Measurements from ENCODE around the gene TENM4. TPM values are rescaled to one million over a fixed set of nuclear protein-coding genes. Genes with fewer than 3 reads are reported as not detected.

The TENM4 gene
- polyA plus RNA-seq, 2 of the 4 experiments (the other 2 are of a cell fraction): 0.06 to 0.31 TPM

DNA sequence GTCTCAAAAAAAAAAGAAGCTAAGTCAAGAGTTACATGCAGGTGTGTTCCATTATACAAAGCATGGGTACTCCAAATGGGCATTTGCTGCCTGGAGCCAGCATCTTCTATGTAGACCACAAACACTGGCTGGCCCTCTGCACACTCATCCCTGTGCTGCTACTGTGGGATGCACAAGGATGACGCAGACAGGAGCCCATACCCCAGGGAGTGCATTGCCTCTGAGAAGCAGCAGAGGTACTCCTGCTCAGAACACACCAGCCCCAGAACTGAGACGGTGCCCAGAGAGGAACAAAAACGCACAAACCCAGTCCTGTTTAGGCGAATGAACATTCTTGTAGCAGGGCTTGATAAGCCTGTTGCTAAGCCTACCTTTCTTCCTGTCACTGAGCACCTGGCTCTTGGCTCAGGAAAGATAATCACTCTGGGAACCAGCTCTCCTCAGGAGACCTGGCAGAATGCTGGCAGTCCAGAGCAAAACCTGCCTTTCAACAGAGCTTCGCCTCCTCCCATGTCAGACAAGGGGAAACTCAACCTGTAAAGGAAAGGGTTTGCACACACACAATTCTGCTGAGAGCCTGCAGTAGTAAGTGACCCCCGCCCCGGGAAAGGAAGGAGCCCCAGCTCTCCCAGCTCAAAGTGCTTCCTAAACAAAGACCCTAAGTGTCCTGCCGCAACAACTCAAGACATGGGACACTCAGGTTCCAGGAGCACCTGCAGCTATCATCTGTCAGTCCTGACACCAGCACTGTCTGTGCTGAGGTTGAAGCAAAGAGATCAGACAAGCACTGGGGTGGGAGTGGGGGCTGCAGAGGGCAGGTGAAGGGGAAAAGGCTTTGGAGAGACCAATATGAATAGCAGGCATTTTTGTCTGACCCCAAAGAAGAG, 145.7 kb downstream of the TENM4 start:
- DNase-seq (ENCODE audit: low read depth in 1 of 2, low spot score in 1 of 2): no peak
- no peak for FAIRE-seq
- WGBS (ENCODE audit: missing lambda C conversion rate): 18% methylated on average over 7 of the region's 8 CpGs
- ChIA-PET CTCF (interaction anchor here (1.5 kb wide), 1 partner anchor 26 kb away, joined by 4 read pairs; no protein-coding TSS in a partner anchor), POLR2A (no interaction called here)
- no peaks in the 10 kb centered on the region for H3K4me1 ChIP-seq
- H3K9me3 ChIP-seq: no peaks in the 10 kb centered on the region
- H3K4me3 ChIP-seq: no peak overlapping the region
- TF ChIP-seq KDM5A (IDR thresholded peaks at IDR 0.05): no peak
- no peak for TF ChIP-seq CHD2 (IDR thresholded peaks at IDR 0.05; ENCODE audit: low read length, partially characterized antibody)
- no peak for TF ChIP-seq BHLHE40 (IDR thresholded peaks at IDR 0.05; ENCODE audit: low read depth, low read length)
- TF ChIP-seq POLR2AphosphoS2 (conservative IDR thresholded peaks at IDR 0.05; ENCODE audit: low read length): no peak
- no peak for TF ChIP-seq POLR2A (IDR thresholded peaks at IDR 0.05; ENCODE audit: low read length)
- TF ChIP-seq HDAC2 (IDR thresholded peaks at IDR 0.05): no peak
- TF ChIP-seq HOXB13 (CRISPR knock-in tag; IDR thresholded peaks at IDR 0.05; ENCODE audit: low read depth): no peak
- H3K27ac ChIP-seq: no peak overlapping the region
- no peak for ATAC-seq
- H3K4me2 ChIP-seq: no peak overlapping the region

DNA sequence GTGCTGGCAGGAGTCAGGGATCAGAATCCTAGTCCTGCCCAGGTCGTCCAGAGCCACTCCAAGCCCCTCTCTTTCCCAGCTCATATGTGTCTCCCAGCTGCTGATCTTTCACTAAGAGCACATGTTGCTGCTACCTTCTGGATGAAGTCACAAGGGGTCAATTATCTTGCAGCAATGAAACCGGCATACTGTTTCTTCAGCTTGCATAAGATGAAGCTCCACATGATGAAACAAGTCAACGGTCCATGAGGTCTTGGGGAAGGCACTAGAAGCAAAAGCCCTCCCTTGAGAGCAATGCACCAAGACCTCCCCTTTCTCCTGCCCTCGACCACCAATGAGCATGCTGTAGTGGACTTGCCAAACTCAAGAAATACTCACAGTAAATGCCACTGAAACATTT, 148.9 kb downstream of the TENM4 start:
- POLR2A ChIA-PET: no interaction called here
- CTCF ChIA-PET: interaction anchor here (0.9 kb wide), 1 partner anchor 128 kb away, joined by 3 read pairs; no protein-coding TSS in a partner anchor
- WGBS (ENCODE audit: missing lambda C conversion rate): 18% methylated on average over 4 of the region's 4 CpGs
- TF ChIP-seq JUNB (IDR thresholded peaks at IDR 0.05): no peak
- TF ChIP-seq RNF2 (IDR thresholded peaks at IDR 0.05; ENCODE audit: borderline replicate concordance, low read depth): no peak
- TF ChIP-seq CBX8 (IDR thresholded peaks at IDR 0.05): no peak
- no peak for TF ChIP-seq HOXB13 (CRISPR knock-in tag; IDR thresholded peaks at IDR 0.05; ENCODE audit: low read depth)
- TF ChIP-seq PBX3 (IDR thresholded peaks at IDR 0.05): no peak
- TF ChIP-seq MAZ (IDR thresholded peaks at IDR 0.05; ENCODE audit: borderline replicate concordance, low read depth, low read length): no peak
- TF ChIP-seq EHMT2 (IDR thresholded peaks at IDR 0.05; ENCODE audit: low read depth): no peak
- TF ChIP-seq HOXA7 (CRISPR knock-in tag; IDR thresholded peaks at IDR 0.05): no peak
- no peak for TF ChIP-seq HES2 (IDR thresholded peaks at IDR 0.05)
- TF ChIP-seq EP300 (IDR thresholded peaks at IDR 0.05): no peak
- no peak for TF ChIP-seq REST (IDR thresholded peaks at IDR 0.05)
- no peak for TF ChIP-seq TFCP2L1 (CRISPR knock-in tag; IDR thresholded peaks at IDR 0.05)
- TF ChIP-seq PHF8 (IDR thresholded peaks at IDR 0.05; ENCODE audit: borderline replicate concordance, low read depth): no peak
- no peak for TF ChIP-seq CEBPB (IDR thresholded peaks at IDR 0.05)
- no peak for TF ChIP-seq BCL3 (IDR thresholded peaks at IDR 0.05)
- TF ChIP-seq HMGXB4 (CRISPR knock-in tag; IDR thresholded peaks at IDR 0.05; ENCODE audit: borderline replicate concordance): no peak
- no peak for FAIRE-seq
- H3K4me1 ChIP-seq: no peaks in the 10 kb centered on the region
- no peaks in the 10 kb centered on the region for H3K9me3 ChIP-seq
- ATAC-seq: no peak
- H3K27ac ChIP-seq: no peak overlapping the region
- no peak overlapping the region for H3K4me3 ChIP-seq
- no peak for DNase-seq (ENCODE audit: low read depth in 1 of 2, low spot score in 1 of 2)
- no peak overlapping the region for H3K4me2 ChIP-seq
